Naive thymus-derived CD4-positive, alpha-beta T cell (primary cell): Measurements from ENCODE around the gene CRTC1. TPM values are rescaled to one million over a fixed set of nuclear protein-coding genes. Genes with fewer than 3 reads are reported as not detected.

Source experiments
- ATAC-seq: fragments of 150-1000 bp; cut with Tn5 transposase; 2 replicates; pipeline ENCODE4 v1.10.0; 2021; ENCODE audit warnings: mild to moderate bottlenecking, moderate library complexity
- CTCF ChIA-PET: fragments of 350-600 bp; sonication (Branson Sonifier 250); formaldehyde crosslinking; loops from one replicate; lab custom pipeline; 2021; ENCODE audit warnings: antibody characterized with exemption; lab: Charles Lee
- POLR2A ChIA-PET: fragments of 350-600 bp; sonication (Branson Sonifier 250); formaldehyde crosslinking; loops from one replicate; lab custom pipeline; 2021; ENCODE audit warnings: antibody characterized with exemption, inconsistent platforms; lab: Charles Lee
- DNase-seq, 9 donors: peaks; one replicate each; pipeline versions ENCODE4 v3.0.0 to v3.0.0-alpha.2; 2020 to 2022; ENCODE audit warnings: mixed read lengths in 1 of 9
- H3K27ac ChIP-seq: one replicate; pipeline ENCODE4 v1.7.0; 2013; ENCODE audit warnings: mild to moderate bottlenecking, low read depth, low read length, moderate library complexity
- H3K27me3 ChIP-seq, 2 donors: one replicate each; pipeline ENCODE4 v1.7.0; 2013; ENCODE audit warnings: low read length in 2 of 2, mild to moderate bottlenecking in 2 of 2, moderate library complexity in 2 of 2; ENCODE audit not compliant: control insufficient read depth in 2 of 2, insufficient read depth in 2 of 2
- H3K36me3 ChIP-seq, 3 experiments: 1 replicate in 2 of 3; 2 replicates in 1 of 3; pipeline ENCODE4 v1.7.0; 2013; ENCODE audit warnings: low read length in 3 of 3, mild to moderate bottlenecking in 3 of 3, moderate library complexity in 1 of 3; ENCODE audit not compliant: insufficient read depth in 3 of 3, control insufficient read depth in 2 of 3
- H3K4me1 ChIP-seq, 2 donors: one replicate each; pipeline ENCODE4 v1.7.0; 2013; ENCODE audit warnings: low read length in 2 of 2, mild to moderate bottlenecking in 2 of 2, moderate library complexity in 1 of 2; ENCODE audit not compliant: control insufficient read depth in 2 of 2, insufficient read depth in 2 of 2
- H3K4me3 ChIP-seq: 2 replicates; pipeline ENCODE4 v1.7.0; 2013; ENCODE audit warnings: mild to moderate bottlenecking, low read length
- H3K9me3 ChIP-seq, 3 experiments: 1 replicate in 2 of 3; 2 replicates in 1 of 3; pipeline ENCODE4 v1.7.0; 2013; ENCODE audit warnings: low read length in 3 of 3; ENCODE audit not compliant: control insufficient read depth in 2 of 3
- H3K27ac Mint-ChIP-seq, 9 donors: one replicate each; pipeline ENCODE4 v1.8.0; 2020 to 2022; ENCODE audit warnings: mixed read lengths in 9 of 9, mild to moderate bottlenecking in 8 of 9, moderate library complexity in 5 of 9, inconsistent platforms in 2 of 9
- H3K27me3 Mint-ChIP-seq, 5 donors: one replicate each; pipeline ENCODE4 v1.8.0; 2021 to 2022; ENCODE audit warnings: mixed read lengths in 5 of 5, mild to moderate bottlenecking in 1 of 5
- H3K36me3 Mint-ChIP-seq, 5 donors: one replicate each; pipeline ENCODE4 v1.8.0; 2020 to 2022; ENCODE audit warnings: mixed read lengths in 5 of 5, mild to moderate bottlenecking in 3 of 5, inconsistent platforms in 1 of 5
- H3K4me1 Mint-ChIP-seq, 7 donors: one replicate each; pipeline ENCODE4 v1.8.0; 2020 to 2022; ENCODE audit warnings: mixed read lengths in 7 of 7, mild to moderate bottlenecking in 3 of 7, inconsistent platforms in 1 of 7
- H3K4me3 Mint-ChIP-seq, 10 donors: one replicate each; pipeline ENCODE4 v1.8.0; 2020 to 2022; ENCODE audit warnings: mild to moderate bottlenecking in 10 of 10, mixed read lengths in 10 of 10, moderate library complexity in 6 of 10, inconsistent platforms in 2 of 10
- H3K9me3 Mint-ChIP-seq, 11 donors: one replicate each; pipeline ENCODE4 v1.8.0; 2020 to 2022; ENCODE audit warnings: mixed read lengths in 11 of 11, mild to moderate bottlenecking in 4 of 11, inconsistent platforms in 1 of 11, moderate library complexity in 1 of 11
- intact Hi-C, 2 donors: fragments of 100-400 bp; cut with micrococcal nuclease; formaldehyde crosslinking; loops; one replicate each; pipeline ENCODE4 v1.15.1; 2023
- polyA plus RNA-seq, 2 donors: library from polyadenylated mRNA; unstranded; fragments of 300-500 nt; fragmentation: Illumina TruSeq; gene quantifications; one replicate each; pipeline ENCODE4 v1.2.3, GENCODE V29; 2021
- total RNA-seq, 6 experiments: library from RNA in 5 of 6; stranded (reverse) in 5 of 6; gene quantifications; 1 replicate in 5 of 6; 2 replicates in 1 of 6; pipeline ENCODE4 v1.2.3 and lab custom pipeline; 2021 to 2026

The CRTC1 gene
- total and polyA plus RNA-seq, 7 experiments from 2014 or later = 0.97 to 23.4 (median 20.5) TPM

GRCh38 chr19:18662972-18663732 is 20.3 kb upstream of the CRTC1 start:
- H3K27me3 ChIP-seq = no peaks in the 10 kb centered on the region
- no peak for DNase-seq
- no peak overlapping the region for H3K27ac ChIP-seq
- no peak overlapping the region for H3K4me3 ChIP-seq
- no peak for ATAC-seq
- no peaks in the 10 kb centered on the region for H3K9me3 ChIP-seq
- POLR2A ChIA-PET = no interaction called here
- no peaks in the 10 kb centered on the region for H3K27me3 Mint-ChIP-seq
- peak overlapping the region in 3 of 9 donors; percentile 46 to 86 (median 65) for H3K27ac Mint-ChIP-seq
- peaks cover 0 to 20% (median 0%) of the 10 kb centered on the region in 3 experiments for H3K36me3 ChIP-seq
- H3K4me1 Mint-ChIP-seq = peaks cover 7 to 33% (median 24%) of the 10 kb centered on the region in 7 donors
- CTCF ChIA-PET = no interaction called here
- peaks cover 0 to 10% (median 0%) of the 10 kb centered on the region in 5 donors for H3K36me3 Mint-ChIP-seq
- peaks cover 0 to 7% of the 10 kb centered on the region in 2 donors for H3K4me1 ChIP-seq
- peak overlapping the region in 3 of 10 donors; percentile 12 to 79 (median 29) for H3K4me3 Mint-ChIP-seq
- intact Hi-C loops = no loop called here
- H3K9me3 Mint-ChIP-seq = no peaks in the 10 kb centered on the region

GRCh38 chr19:18663940-18664530 is 19.4 kb upstream of the CRTC1 start:
- CTCF ChIA-PET = interaction anchor here (0.5 to 0.7 kb wide), 3 partner anchors 188 to 878 kb away, joined by 3 read pairs; no protein-coding TSS in a partner anchor

GRCh38 chr19:18665771-18666202 is 17.7 kb upstream of the CRTC1 start:
- CTCF ChIA-PET = no interaction called here
- H3K27me3 Mint-ChIP-seq = no peaks in the 10 kb centered on the region
- H3K27ac ChIP-seq = no peak overlapping the region
- no peaks in the 10 kb centered on the region for H3K9me3 Mint-ChIP-seq
- POLR2A ChIA-PET = no interaction called here
- peaks cover 0 to 19% (median 4%) of the 10 kb centered on the region in 5 donors for H3K36me3 Mint-ChIP-seq
- intact Hi-C loops = no loop called here
- peak overlapping the region in 1 of 10 donors; percentile 79 for H3K4me3 Mint-ChIP-seq
- no peak overlapping the region for H3K4me3 ChIP-seq
- H3K27me3 ChIP-seq = no peaks in the 10 kb centered on the region
- peaks cover 0 to 47% (median 6%) of the 10 kb centered on the region in 3 experiments for H3K36me3 ChIP-seq
- peaks cover 0 to 7% of the 10 kb centered on the region in 2 donors for H3K4me1 ChIP-seq
- peaks cover 10 to 24% (median 13%) of the 10 kb centered on the region in 7 donors for H3K4me1 Mint-ChIP-seq
- peak overlapping the region in 1 of 9 donors; percentile 16 for H3K27ac Mint-ChIP-seq
- DNase-seq (no peak), ATAC-seq (no peak)
- H3K9me3 ChIP-seq = no peaks in the 10 kb centered on the region

More at GRCh38 chr19:18663940-18664530, 19.4 kb upstream of the CRTC1 start:
- ATAC-seq (peak; percentile 70), DNase-seq (peak in 5 of 9 donors; percentile 26 to 43 (median 37))
- POLR2A ChIA-PET = no interaction called here
- no peaks in the 10 kb centered on the region for H3K27me3 ChIP-seq
- H3K9me3 ChIP-seq = no peaks in the 10 kb centered on the region
- peak overlapping the region in 7 of 9 donors; percentile 38 to 86 (median 48) for H3K27ac Mint-ChIP-seq
- intact Hi-C loops = no loop called here
- H3K4me1 Mint-ChIP-seq = peaks cover 7 to 24% (median 15%) of the 10 kb centered on the region in 7 donors
- no peak overlapping the region for H3K4me3 ChIP-seq
- H3K36me3 ChIP-seq = peaks cover 0 to 29% (median 5%) of the 10 kb centered on the region in 3 experiments
- peak overlapping the region in 9 of 10 donors; percentile 25 to 79 (median 54) for H3K4me3 Mint-ChIP-seq
- H3K27me3 Mint-ChIP-seq = no peaks in the 10 kb centered on the region
- peaks cover 0 to 10% (median 0%) of the 10 kb centered on the region in 5 donors for H3K36me3 Mint-ChIP-seq
- peak overlapping the region; percentile 53 for H3K27ac ChIP-seq
- H3K9me3 Mint-ChIP-seq = no peaks in the 10 kb centered on the region
- H3K4me1 ChIP-seq = peaks cover 0 to 7% of the 10 kb centered on the region in 2 donors

- Histone ChIP-seq H3K27me3 (no peaks in the 10 kb centered on the region), H3K4me3 (no peak overlapping the region), H3K9me3 (no peaks in the 10 kb centered on the region), H3K4me1 (peaks cover 0 to 7% of the 10 kb centered on the region in 2 donors), H3K36me3 (peaks cover 0 to 51% (median 6%) of the 10 kb centered on the region in 3 experiments), H3K27ac (no peak overlapping the region)
- Mint-ChIP-seq H3K36me3 (peaks cover 0 to 17% (median 4%) of the 10 kb centered on the region in 5 donors), H3K4me1 (peaks cover 8 to 22% (median 13%) of the 10 kb centered on the region in 7 donors), H3K4me3 (peak overlapping the region in 1 of 10 donors; percentile 28), H3K9me3 (no peaks in the 10 kb centered on the region), H3K27ac (no peak overlapping the region), H3K27me3 (no peaks in the 10 kb centered on the region)
- CTCF ChIA-PET = interaction anchor here (0.6 kb wide), 1 partner anchor 656 kb away, joined by 3 read pairs; no protein-coding TSS in a partner anchor
- no peak for ATAC-seq
- POLR2A ChIA-PET = no interaction called here
- intact Hi-C loops = no loop called here
- DNase-seq = no peak
Measured at GRCh38 chr19:18666317-18666716, 17.2 kb upstream of the CRTC1 start.

GRCh38 chr19:18666784-18667183 is 16.7 kb upstream of the CRTC1 start:
- H3K4me3 Mint-ChIP-seq = peak overlapping the region in 1 of 10 donors; percentile 28
- H3K27me3 Mint-ChIP-seq = no peaks in the 10 kb centered on the region
- Histone ChIP-seq H3K9me3 (no peaks in the 10 kb centered on the region), H3K4me3 (no peak overlapping the region), H3K4me1 (peaks cover 0 to 7% of the 10 kb centered on the region in 2 donors), H3K36me3 (peaks cover 0 to 51% (median 6%) of the 10 kb centered on the region in 3 experiments), H3K27ac (no peak overlapping the region), H3K27me3 (no peaks in the 10 kb centered on the region)
- ATAC-seq (no peak), DNase-seq (no peak)
- intact Hi-C loops = no loop called here
- peaks cover 7 to 17% (median 12%) of the 10 kb centered on the region in 7 donors for H3K4me1 Mint-ChIP-seq
- ChIA-PET CTCF (interaction anchor here (0.6 kb wide), 1 partner anchor 656 kb away, joined by 3 read pairs; no protein-coding TSS in a partner anchor), POLR2A (no interaction called here)
- H3K9me3 Mint-ChIP-seq = no peaks in the 10 kb centered on the region
- H3K36me3 Mint-ChIP-seq = peaks cover 0 to 15% (median 4%) of the 10 kb centered on the region in 5 donors
- H3K27ac Mint-ChIP-seq = no peak overlapping the region

GRCh38 chr19:18667531-18668251 is 15.8 kb upstream of the CRTC1 start:
- POLR2A ChIA-PET = no interaction called here
- H3K4me1 ChIP-seq = peaks cover 0 to 7% of the 10 kb centered on the region in 2 donors
- ATAC-seq (no peak), DNase-seq (no peak)
- no peaks in the 10 kb centered on the region for H3K27me3 Mint-ChIP-seq
- no peak overlapping the region for H3K4me3 Mint-ChIP-seq
- H3K4me1 Mint-ChIP-seq = peaks cover 7 to 14% (median 12%) of the 10 kb centered on the region in 7 donors
- H3K27ac Mint-ChIP-seq = no peak overlapping the region
- H3K36me3 Mint-ChIP-seq = peaks cover 0 to 15% (median 4%) of the 10 kb centered on the region in 5 donors
- no peaks in the 10 kb centered on the region for H3K9me3 Mint-ChIP-seq
- H3K36me3 ChIP-seq = peaks cover 0 to 51% (median 6%) of the 10 kb centered on the region in 3 experiments
- H3K4me3 ChIP-seq = no peak overlapping the region
- H3K9me3 ChIP-seq = no peaks in the 10 kb centered on the region
- intact Hi-C loops = no loop called here
- CTCF ChIA-PET = no interaction called here
- no peak overlapping the region for H3K27ac ChIP-seq
- no peaks in the 10 kb centered on the region for H3K27me3 ChIP-seq
